Measurements from ENCODE around the gene CDKN1B.

DNA sequence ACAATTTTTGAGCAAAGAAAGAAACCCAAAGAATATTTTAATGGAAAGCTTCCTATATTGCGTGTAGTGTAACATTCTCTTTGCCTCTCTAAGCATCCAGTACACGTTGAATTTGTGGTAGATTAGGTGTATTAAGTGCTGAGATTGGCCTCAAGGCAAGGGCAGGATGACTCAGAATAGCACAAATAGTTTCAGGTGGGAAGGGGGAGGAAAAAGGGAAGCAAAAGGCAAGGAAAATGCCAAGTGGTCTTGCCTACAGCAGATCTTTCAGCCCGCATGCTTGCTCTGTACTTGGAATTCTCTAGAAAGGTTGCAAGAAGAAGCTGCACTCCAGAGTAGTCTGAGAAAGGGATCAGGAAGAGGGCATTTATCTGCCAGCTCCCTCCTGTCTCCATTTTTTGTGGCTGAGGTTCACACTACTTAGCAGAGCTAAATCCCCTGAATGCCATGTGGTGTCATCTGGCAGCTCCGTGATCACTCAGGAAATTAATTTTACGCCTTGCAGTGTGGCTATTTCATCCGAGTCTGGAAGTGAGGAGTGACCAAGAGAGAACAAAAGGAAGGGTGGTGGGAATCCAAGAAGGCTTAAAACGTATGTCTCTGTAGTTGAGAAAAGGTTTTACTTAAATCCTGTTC, 28.5 kb downstream of the CDKN1B start:
- TF ChIP-seq EP300 (IDR thresholded peaks at IDR 0.05) (no peak), POLR2AphosphoS5 (IDR thresholded peaks at IDR 0.05) (no peak)

All from suprapubic skin (tissue), 4 donors.